ENCODE data around the gene WNT9B.
A peak's percentile ranks its signal among the peaks of the same experiment; 100 is the strongest.

Gene WNT9B

DNA sequence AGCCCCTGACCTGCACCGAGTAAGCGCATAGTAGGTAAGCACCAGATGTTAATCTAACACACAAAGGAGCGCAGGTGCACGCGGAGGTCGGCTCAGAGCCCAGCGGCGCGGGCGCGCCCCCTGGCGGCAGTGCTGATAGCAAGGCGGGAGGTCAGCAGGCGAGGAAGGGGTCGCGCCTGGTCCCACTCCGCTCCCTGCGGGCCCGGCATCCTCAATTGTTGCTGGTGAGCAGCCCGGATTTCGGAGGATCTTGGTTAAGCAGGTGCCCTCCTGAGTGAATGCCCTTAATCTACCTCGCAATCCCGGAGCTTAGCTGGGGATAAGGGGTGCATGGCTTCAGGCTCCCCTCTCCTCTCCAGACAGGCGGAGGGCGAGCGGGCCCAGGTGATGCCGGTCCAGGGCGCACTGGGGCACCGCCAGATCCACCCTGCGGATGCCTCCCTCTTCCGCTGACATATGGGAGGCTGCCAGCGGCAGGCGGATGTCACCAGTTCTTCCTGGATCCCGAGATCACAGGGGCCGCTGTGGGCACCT is 28.9 kb upstream of the WNT9B start:
- Histone ChIP-seq H3K27me3 (ENCODE audit: insufficient read depth, low read length, poor library complexity, severe bottlenecking) (no peaks in the 10 kb centered on the region), H3K9ac (ENCODE audit: low read depth, low read length, poor library complexity, severe bottlenecking) (no peak overlapping the region), H2AFZ (ENCODE audit: low read length) (no peak overlapping the region), H3F3A (ENCODE audit: low read depth) (no peaks in the 10 kb centered on the region), H3K4me1 (ENCODE audit: insufficient read depth, low read length, poor library complexity, severe bottlenecking) (no peaks in the 10 kb centered on the region), H3K79me2 (ENCODE audit: insufficient read depth, low read length) (no peaks in the 10 kb centered on the region), H3K4me3 (ENCODE audit: low read length, poor library complexity, severe bottlenecking) (no peak overlapping the region), H3K4me2 (ENCODE audit: low read depth, low read length, poor library complexity, severe bottlenecking) (no peak overlapping the region), H4K20me1 (ENCODE audit: insufficient read depth, low read length, poor library complexity, severe bottlenecking) (no peaks in the 10 kb centered on the region), H3K36me3 (ENCODE audit: insufficient read depth, low read length) (no peaks in the 10 kb centered on the region), H3K9me2 (replicated peaks; ENCODE audit: low read depth, low read length) (no peaks in the 10 kb centered on the region), H3K9me3 (ENCODE audit: insufficient read depth, low read depth, low read length) (no peaks in the 10 kb centered on the region)
- TF ChIP-seq EZH2phosphoT487 (IDR thresholded peaks at IDR 0.05; ENCODE audit: borderline replicate concordance), result no peak
- TF ChIP-seq, protein P1, sequence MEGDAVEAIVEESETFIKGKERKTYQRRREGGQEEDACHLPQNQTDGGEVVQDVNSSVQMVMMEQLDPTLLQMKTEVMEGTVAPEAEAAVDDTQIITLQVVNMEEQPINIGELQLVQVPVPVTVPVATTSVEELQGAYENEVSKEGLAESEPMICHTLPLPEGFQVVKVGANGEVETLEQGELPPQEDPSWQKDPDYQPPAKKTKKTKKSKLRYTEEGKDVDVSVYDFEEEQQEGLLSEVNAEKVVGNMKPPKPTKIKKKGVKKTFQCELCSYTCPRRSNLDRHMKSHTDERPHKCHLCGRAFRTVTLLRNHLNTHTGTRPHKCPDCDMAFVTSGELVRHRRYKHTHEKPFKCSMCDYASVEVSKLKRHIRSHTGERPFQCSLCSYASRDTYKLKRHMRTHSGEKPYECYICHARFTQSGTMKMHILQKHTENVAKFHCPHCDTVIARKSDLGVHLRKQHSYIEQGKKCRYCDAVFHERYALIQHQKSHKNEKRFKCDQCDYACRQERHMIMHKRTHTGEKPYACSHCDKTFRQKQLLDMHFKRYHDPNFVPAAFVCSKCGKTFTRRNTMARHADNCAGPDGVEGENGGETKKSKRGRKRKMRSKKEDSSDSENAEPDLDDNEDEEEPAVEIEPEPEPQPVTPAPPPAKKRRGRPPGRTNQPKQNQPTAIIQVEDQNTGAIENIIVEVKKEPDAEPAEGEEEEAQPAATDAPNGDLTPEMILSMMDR (conservative IDR thresholded peaks at IDR 0.05; ENCODE audit: low read length), result peak; percentile 40

DNA sequence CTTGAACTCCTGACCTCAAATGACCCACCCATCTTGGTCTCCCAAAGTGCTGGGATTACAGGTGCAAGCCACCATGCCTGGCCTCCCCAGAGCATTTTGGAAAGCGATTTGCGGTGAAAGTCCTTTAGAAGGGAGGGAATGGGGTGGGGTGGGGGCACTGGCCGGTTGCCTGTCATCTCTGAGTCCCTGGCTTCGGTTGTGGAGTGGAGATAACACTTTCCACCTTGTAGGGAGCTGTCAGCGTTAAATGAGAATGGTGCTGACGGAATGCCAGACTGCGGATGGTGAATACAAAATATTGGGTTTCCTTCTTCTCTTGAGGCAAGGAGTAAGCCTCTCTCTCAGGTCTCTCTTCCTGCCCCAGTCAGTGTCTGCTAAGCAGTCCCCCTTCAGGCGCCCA is 27.7 kb upstream of the WNT9B start:
- no peak overlapping the region for H3K9ac ChIP-seq (ENCODE audit: low read depth, low read length, poor library complexity, severe bottlenecking)
- TF ChIP-seq EZH2phosphoT487 (IDR thresholded peaks at IDR 0.05; ENCODE audit: borderline replicate concordance), result no peak
- TF ChIP-seq, protein P1 (conservative IDR thresholded peaks at IDR 0.05; ENCODE audit: low read length), result no peak
- H3K79me2 ChIP-seq (ENCODE audit: insufficient read depth, low read length), result no peaks in the 10 kb centered on the region
- H3K9me2 ChIP-seq (replicated peaks; ENCODE audit: low read depth, low read length), result no peaks in the 10 kb centered on the region
- no peaks in the 10 kb centered on the region for H3K9me3 ChIP-seq (ENCODE audit: insufficient read depth, low read depth, low read length)
- H2AFZ ChIP-seq (ENCODE audit: low read length), result no peak overlapping the region
- no peak overlapping the region for H3K4me2 ChIP-seq (ENCODE audit: low read depth, low read length, poor library complexity, severe bottlenecking)
- H3K4me3 ChIP-seq (ENCODE audit: low read length, poor library complexity, severe bottlenecking), result no peak overlapping the region
- no peaks in the 10 kb centered on the region for H3K4me1 ChIP-seq (ENCODE audit: insufficient read depth, low read length, poor library complexity, severe bottlenecking)
- H4K20me1 ChIP-seq (ENCODE audit: insufficient read depth, low read length, poor library complexity, severe bottlenecking), result no peaks in the 10 kb centered on the region
- no peaks in the 10 kb centered on the region for H3K36me3 ChIP-seq (ENCODE audit: insufficient read depth, low read length)
- no peaks in the 10 kb centered on the region for H3F3A ChIP-seq (ENCODE audit: low read depth)
- H3K27me3 ChIP-seq (ENCODE audit: insufficient read depth, low read length, poor library complexity, severe bottlenecking), result no peaks in the 10 kb centered on the region

DNA sequence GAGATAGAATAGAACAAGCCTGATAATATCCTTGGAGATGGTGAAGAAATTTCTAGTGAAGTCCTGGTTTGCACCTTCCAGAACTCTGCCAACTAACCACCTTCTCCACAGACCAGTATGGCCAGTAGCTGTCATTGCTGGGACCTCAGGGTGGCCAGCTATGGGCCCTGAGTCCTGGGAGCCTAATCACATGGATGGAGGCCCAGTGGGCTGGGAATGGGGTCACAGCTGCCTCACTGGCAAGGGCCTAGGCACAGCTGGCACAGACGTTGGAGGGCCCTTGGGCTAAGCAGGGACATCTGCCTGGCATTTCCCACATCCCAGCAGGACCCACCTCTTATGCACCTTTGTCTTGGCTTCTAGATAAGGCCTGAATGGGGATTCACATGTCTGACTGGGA is 25.3 kb upstream of the WNT9B start:
- H3K9me3 ChIP-seq (ENCODE audit: insufficient read depth, low read depth, low read length), result no peaks in the 10 kb centered on the region
- H2AFZ ChIP-seq (ENCODE audit: low read length), result no peak overlapping the region
- no peaks in the 10 kb centered on the region for H3K9me2 ChIP-seq (replicated peaks; ENCODE audit: low read depth, low read length)
- no peak overlapping the region for H3K9ac ChIP-seq (ENCODE audit: low read depth, low read length, poor library complexity, severe bottlenecking)
- no peaks in the 10 kb centered on the region for H3K36me3 ChIP-seq (ENCODE audit: insufficient read depth, low read length)
- H4K20me1 ChIP-seq (ENCODE audit: insufficient read depth, low read length, poor library complexity, severe bottlenecking), result no peaks in the 10 kb centered on the region
- H3K4me1 ChIP-seq (ENCODE audit: insufficient read depth, low read length, poor library complexity, severe bottlenecking), result no peaks in the 10 kb centered on the region
- H3K4me3 ChIP-seq (ENCODE audit: low read length, poor library complexity, severe bottlenecking), result no peak overlapping the region
- H3F3A ChIP-seq (ENCODE audit: low read depth), result no peaks in the 10 kb centered on the region
- H3K27me3 ChIP-seq (ENCODE audit: insufficient read depth, low read length, poor library complexity, severe bottlenecking), result no peaks in the 10 kb centered on the region
- H3K4me2 ChIP-seq (ENCODE audit: low read depth, low read length, poor library complexity, severe bottlenecking), result no peak overlapping the region
- no peaks in the 10 kb centered on the region for H3K79me2 ChIP-seq (ENCODE audit: insufficient read depth, low read length)
- TF ChIP-seq, protein P1 (conservative IDR thresholded peaks at IDR 0.05; ENCODE audit: low read length), result no peak
- TF ChIP-seq EZH2phosphoT487 (IDR thresholded peaks at IDR 0.05; ENCODE audit: borderline replicate concordance), result no peak
